ENCODE results near the gene KCNB1. TPM values are rescaled to one million over a fixed set of nuclear protein-coding genes. Genes with fewer than 3 reads are reported as not detected.

KCNB1 gene
- total RNA-seq, 2 experiments from 2014 or later = not detected

- CTCF ChIA-PET = interaction anchor here (1.2 kb wide), 1 partner anchor 13 kb away, joined by 4 read pairs; no protein-coding TSS in a partner anchor
- ATAC-seq = no peak
- intact Hi-C loops (cut with micrococcal nuclease) = no loop called here
Measured at GRCh38 chr20:49496553-49497397, 14.3 kb upstream of the KCNB1 start.

GRCh38 chr20:49496043-49496442, 13.6 kb upstream of the KCNB1 start:
- TF ChIP-seq CTCF (IDR thresholded peaks at IDR 0.05) = no peak
- intact Hi-C loops (cut with micrococcal nuclease) = no loop called here
- ATAC-seq = no peak
- Mint-ChIP-seq H3K4me3 (no peak overlapping the region), H3K36me3 (ENCODE audit: low read depth) (no peaks in the 10 kb centered on the region), H3K27me3 (peaks cover 24% of the 10 kb centered on the region), H3K27ac (no peak overlapping the region), H3K4me1 (ENCODE audit: low read depth) (no peaks in the 10 kb centered on the region), H3K9me3 (peaks cover 2% of the 10 kb centered on the region)
- DNase-seq = no peak
- CTCF ChIA-PET = no interaction called here
- POLR2A ChIA-PET = interaction anchor here (1.2 kb wide), 1 partner anchor 11 kb away, joined by 6 read pairs; no protein-coding TSS in a partner anchor

More at GRCh38 chr20:49496553-49497397, 14.3 kb upstream of the KCNB1 start:
- H3K9me3 Mint-ChIP-seq = no peaks in the 10 kb centered on the region
- DNase-seq = no peak
- no peaks in the 10 kb centered on the region for H3K36me3 Mint-ChIP-seq (ENCODE audit: low read depth)
- H3K27me3 Mint-ChIP-seq = peaks cover 21% of the 10 kb centered on the region
- POLR2A ChIA-PET = interaction anchor here (1.2 kb wide), 1 partner anchor 11 kb away, joined by 6 read pairs; no protein-coding TSS in a partner anchor
- TF ChIP-seq CTCF (IDR thresholded peaks at IDR 0.05) = no peak
- no peaks in the 10 kb centered on the region for H3K4me1 Mint-ChIP-seq (ENCODE audit: low read depth)
- no peak overlapping the region for H3K4me3 Mint-ChIP-seq
- no peak overlapping the region for H3K27ac Mint-ChIP-seq

GRCh38 chr20:49490689-49491088, 8.2 kb upstream of the KCNB1 start:
- POLR2A ChIA-PET = no interaction called here
- no peak overlapping the region for H3K4me3 Mint-ChIP-seq
- DNase-seq = no peak
- intact Hi-C loops (cut with micrococcal nuclease) = no loop called here
- peaks cover 48% of the 10 kb centered on the region for H3K27me3 Mint-ChIP-seq
- no peaks in the 10 kb centered on the region for H3K4me1 Mint-ChIP-seq (ENCODE audit: low read depth)
- no peak for TF ChIP-seq CTCF (IDR thresholded peaks at IDR 0.05)
- ATAC-seq = no peak
- H3K36me3 Mint-ChIP-seq (ENCODE audit: low read depth) = no peaks in the 10 kb centered on the region
- CTCF ChIA-PET = no interaction called here
- no peak overlapping the region for H3K27ac Mint-ChIP-seq
- peaks cover 2% of the 10 kb centered on the region for H3K9me3 Mint-ChIP-seq

GRCh38 chr20:49489688-49490087, 7.2 kb upstream of the KCNB1 start:
- Mint-ChIP-seq H3K27me3 (peaks cover 53% of the 10 kb centered on the region), H3K36me3 (ENCODE audit: low read depth) (no peaks in the 10 kb centered on the region), H3K9me3 (peaks cover 2% of the 10 kb centered on the region), H3K27ac (no peak overlapping the region), H3K4me3 (no peak overlapping the region), H3K4me1 (ENCODE audit: low read depth) (peaks cover 2% of the 10 kb centered on the region)
- no peak for ATAC-seq
- CTCF ChIA-PET = interaction anchor here (1.0 to 1.6 kb wide), 2 partner anchors 19 to 155 kb away, joined by 3 to 5 read pairs; no protein-coding TSS in a partner anchor
- no peak for DNase-seq
- TF ChIP-seq CTCF (IDR thresholded peaks at IDR 0.05) = no peak
- intact Hi-C loops (cut with micrococcal nuclease) = loop anchor here (10.0 kb wide), 2 partner anchors 105 to 155 kb away; no protein-coding TSS in a partner anchor
- POLR2A ChIA-PET = no interaction called here

GRCh38 chr20:49486064-49486463, 3.6 kb upstream of the KCNB1 start:
- POLR2A ChIA-PET = no interaction called here
- ATAC-seq = no peak
- intact Hi-C loops (cut with micrococcal nuclease) = loop anchor here (10.0 kb wide), 2 partner anchors 101 to 151 kb away; no protein-coding TSS in a partner anchor
- Mint-ChIP-seq H3K4me3 (no peak overlapping the region), H3K4me1 (ENCODE audit: low read depth) (peaks cover 5% of the 10 kb centered on the region), H3K36me3 (ENCODE audit: low read depth) (no peaks in the 10 kb centered on the region), H3K9me3 (no peaks in the 10 kb centered on the region), H3K27ac (no peak overlapping the region), H3K27me3 (peaks cover 67% of the 10 kb centered on the region)
- no peak for TF ChIP-seq CTCF (IDR thresholded peaks at IDR 0.05)
- CTCF ChIA-PET = interaction anchor here (2.4 kb wide), 1 partner anchor 22 kb away, joined by 17 read pairs; no protein-coding TSS in a partner anchor
- no peak for DNase-seq

Measured in activated CD8-positive, alpha-beta T cell treated with anti-CD3 and anti-CD28 coated beads for 36 hours (primary cell).